ENCODE measurements around the gene CEND1. TPM values are rescaled to one million over a fixed set of nuclear protein-coding genes. Genes with fewer than 3 reads are reported as not detected.

Gene CEND1
- 2.1 and 3.8 TPM in 2 replicates for total RNA-seq (2014; rRNA removed; shearing (Covaris generic))

GRCh38 chr11:789943-790342 is at the start of gene CEND1:
TSS of gene CEND1 (minus strand) at chr11:790090. CDS start at chr11:788576, 1,514 bp downstream.

GRCh38 chr11:832529-833113 is 42.7 kb upstream of the CEND1 start, which contains the start of gene CD151:
TSS of gene CD151 (plus strand) at chr11:832952. CDS start at chr11:836070, 3,118 bp downstream.

GRCh38 chr11:827897-828192 is 38.0 kb upstream of the CEND1 start, which contains the start of gene CRACR2B:
TSS of gene CRACR2B (plus strand) at chr11:827919. CDS start at chr11:828608, 689 bp downstream.

GRCh38 chr11:818396-819128 is 28.7 kb upstream of the CEND1 start, which contains the start of gene PNPLA2:
TSS of gene PNPLA2 (plus strand) at chr11:818914. CDS start at chr11:819719, 805 bp downstream.

GRCh38 chr11:809287-810039 is 19.6 kb upstream of the CEND1 start, which contains the start of gene RPLP2:
TSS of gene RPLP2 (plus strand) at chr11:809967. CDS start at chr11:810235, 268 bp downstream.

GRCh38 chr11:798093-798713 is 8.3 kb upstream of the CEND1 start, which contains the start of gene SLC25A22:
TSS of gene SLC25A22 (minus strand) at chr11:798281. CDS start at chr11:795006, 3,275 bp downstream.

GRCh38 chr11:777288-778255 is 12.3 kb downstream of the CEND1 start, which contains the start of gene GATD1:
TSS of gene GATD1 (minus strand) at chr11:777487. CDS start at chr11:777462, 25 bp downstream.

GRCh38 chr11:747158-748006 is 42.5 kb downstream of the CEND1 start, which contains the start of gene TALDO1:
TSS of gene TALDO1 (plus strand) at chr11:747464. CDS start at chr11:747482, 18 bp downstream.

Small RNA genes lying within 50 kb of the gene (small RNA-seq; reads per million reads assigned to genes)
- not detected for gene SNORA52

Other genes with a start within 250 kb of the CEND1 start
- 2.3 and 3.5 TPM in 2 replicates for gene LMNTD2, start 229.4 kb downstream of the CEND1 start, total RNA-seq (2014; rRNA removed; shearing (Covaris generic))
- 19.1 and 21.2 TPM in 2 replicates for gene RASSF7, start 229.1 kb downstream of the CEND1 start, total RNA-seq (2014; rRNA removed; shearing (Covaris generic))
- gene PHRF1, start 213.6 kb downstream of the CEND1 start, total RNA-seq (2014; rRNA removed; shearing (Covaris generic)): 29.5 and 31.6 TPM in 2 replicates
- gene IRF7, start 174.1 kb downstream of the CEND1 start, total RNA-seq (2014; rRNA removed; shearing (Covaris generic)): 8.1 and 10.7 TPM in 2 replicates
- gene CDHR5, start 165.1 kb downstream of the CEND1 start, total RNA-seq (2014; rRNA removed; shearing (Covaris generic)): not detected in 2 replicates
- not detected in 2 replicates for gene SCT, start 162.9 kb downstream of the CEND1 start, total RNA-seq (2014; rRNA removed; shearing (Covaris generic))
- 0.19 TPM in 1 of 2 replicates, not detected in the other for gene DRD4, start 152.8 kb downstream of the CEND1 start, total RNA-seq (2014; rRNA removed; shearing (Covaris generic))
- gene DEAF1, start 94.9 kb downstream of the CEND1 start, total RNA-seq (2014; rRNA removed; shearing (Covaris generic)): 43.5 and 45.1 TPM in 2 replicates
- 14.2 and 18.2 TPM in 2 replicates for gene TMEM80, start 94.3 kb downstream of the CEND1 start, total RNA-seq (2014; rRNA removed; shearing (Covaris generic))
- 30.5 and 31.8 TPM in 2 replicates for gene EPS8L2, start 83.9 kb downstream of the CEND1 start, total RNA-seq (2014; rRNA removed; shearing (Covaris generic))
- 109 and 117 TPM in 2 replicates for gene TALDO1, start 42.6 kb downstream of the CEND1 start, total RNA-seq (2014; rRNA removed; shearing (Covaris generic))
- 24.0 and 30.7 TPM in 2 replicates for gene GATD1, start 12.6 kb downstream of the CEND1 start, total RNA-seq (2014; rRNA removed; shearing (Covaris generic))
- gene SLC25A22, start 8.2 kb upstream of the CEND1 start, total RNA-seq (2014; rRNA removed; shearing (Covaris generic)): 39.2 and 39.5 TPM in 2 replicates
- gene PIDD1, start 15.1 kb upstream of the CEND1 start, total RNA-seq (2014; rRNA removed; shearing (Covaris generic)): 10.0 and 11.3 TPM in 2 replicates
- 1,005 and 1,072 TPM in 2 replicates for gene RPLP2, start 19.9 kb upstream of the CEND1 start, total RNA-seq (2014; rRNA removed; shearing (Covaris generic))
- 42.8 and 50.9 TPM in 2 replicates for gene PNPLA2, start 28.8 kb upstream of the CEND1 start, total RNA-seq (2014; rRNA removed; shearing (Covaris generic))
- gene CRACR2B, start 37.8 kb upstream of the CEND1 start, total RNA-seq (2014; rRNA removed; shearing (Covaris generic)): 0.04 and 0.11 TPM in 2 replicates
- gene CD151, start 42.9 kb upstream of the CEND1 start, total RNA-seq (2014; rRNA removed; shearing (Covaris generic)): 225 and 229 TPM in 2 replicates
- 380 and 388 TPM in 2 replicates for gene POLR2L, start 52.4 kb upstream of the CEND1 start, total RNA-seq (2014; rRNA removed; shearing (Covaris generic))
- gene TSPAN4, start 52.8 kb upstream of the CEND1 start, total RNA-seq (2014; rRNA removed; shearing (Covaris generic)): 130 and 143 TPM in 2 replicates
- gene CHID1, start 120.7 kb upstream of the CEND1 start, total RNA-seq (2014; rRNA removed; shearing (Covaris generic)): 29.1 and 33.9 TPM in 2 replicates
- gene AP2A2, start 135.8 kb upstream of the CEND1 start, total RNA-seq (2014; rRNA removed; shearing (Covaris generic)): 15.7 and 17.7 TPM in 2 replicates
- gene MUC6, start 246.6 kb upstream of the CEND1 start, total RNA-seq (2014; rRNA removed; shearing (Covaris generic)): 0.08 TPM in 1 of 2 replicates, not detected in the other